Mammary epithelial cell (primary cell): ENCODE data around the gene HIBADH.

Source experiments
- CTCF ChIP-seq, 2 donors: IDR thresholded peaks in 1 of 2; conservative IDR thresholded peaks in 1 of 2; 2 replicates each; pipeline ENCODE4 v1.5.1; 2011 to 2012; ENCODE audit warnings: inconsistent platforms in 2 of 2, low read length in 2 of 2, mild to moderate bottlenecking in 2 of 2, control low read depth in 1 of 2, low read depth in 1 of 2; ENCODE audit not compliant: insufficient read depth in 1 of 2; ENCODE audit errors: extremely low read depth in 1 of 2
- EZH2 ChIP-seq: IDR thresholded peaks from 2 replicates; pipeline ENCODE4 v1.6.1; 2012; ENCODE audit warnings: low read length, inconsistent platforms, borderline replicate concordance

GRCh38 chr7:27526611-27527347 is 135.9 kb downstream of the HIBADH start:
- TF ChIP-seq CTCF (conservative IDR thresholded peaks at IDR 0.05 in 1 of 2, IDR thresholded peaks at IDR 0.05 in 1 of 2; ENCODE audit: extremely low read depth in 1 of 2, insufficient read depth in 1 of 2, low read depth in 1 of 2, low read length in 2 of 2) (no peak), EZH2 (no peak)
